CD4-positive, alpha-beta T cell (primary cell): ENCODE measurements around the gene HJURP. TPM values are rescaled to one million over a fixed set of nuclear protein-coding genes. Genes with fewer than 3 reads are reported as not detected.

Source experiments
- ATAC-seq: fragments of 200-7000 bp; cut with Tn5 transposase; one replicate; pipeline ENCODE4 v1.10.0; 2022; ENCODE audit warnings: mild to moderate bottlenecking; ENCODE audit not compliant: poor library complexity
- CTCF ChIA-PET: fragments of 350-600 bp; sonication (Branson Sonifier 250); formaldehyde crosslinking; loops from one replicate; lab custom pipeline; 2021; ENCODE audit warnings: antibody characterized with exemption, inconsistent platforms; lab: Charles Lee
- POLR2A ChIA-PET: fragments of 350-600 bp; sonication (Branson Sonifier 250); formaldehyde crosslinking; loops from one replicate; lab custom pipeline; 2021; ENCODE audit warnings: antibody characterized with exemption, inconsistent platforms; lab: Charles Lee
- DNase-seq, 14 experiments: peaks; one replicate each; pipeline ENCODE4 v3.0.0-alpha.2; 2013 to 2020; ENCODE audit warnings: mixed read lengths in 2 of 14
- H3K27ac ChIP-seq, 2 donors: one replicate each; pipeline versions ENCODE4 v1.5.1 to v1.7.0; 2013; ENCODE audit warnings: low read length in 2 of 2, low read depth in 1 of 2, mild to moderate bottlenecking in 1 of 2
- H3K27me3 ChIP-seq, 2 experiments: 1 replicate in 1 of 2; 2 replicates in 1 of 2; pipeline versions ENCODE4 v1.6.1 to v1.7.0; 2013; ENCODE audit warnings: low read length in 2 of 2, control low read depth in 1 of 2, mild to moderate bottlenecking in 1 of 2, moderate library complexity in 1 of 2; ENCODE audit not compliant: insufficient read depth in 2 of 2, control insufficient read depth in 1 of 2
- H3K36me3 ChIP-seq: one replicate; pipeline ENCODE4 v1.6.1; 2013; ENCODE audit warnings: low read length, control low read depth; ENCODE audit not compliant: insufficient read depth
- H3K4me1 ChIP-seq: one replicate; pipeline ENCODE4 v1.6.1; 2013; ENCODE audit warnings: low read length, control low read depth; ENCODE audit not compliant: insufficient read depth
- H3K4me3 ChIP-seq: one replicate; pipeline ENCODE4 v1.5.1; 2013; ENCODE audit warnings: mild to moderate bottlenecking, low read length, moderate library complexity
- H3K9me3 ChIP-seq, 2 experiments: 1 replicate in 1 of 2; 2 replicates in 1 of 2; pipeline versions ENCODE4 v1.6.1 to v1.7.0; 2013; ENCODE audit warnings: low read length in 2 of 2, mild to moderate bottlenecking in 2 of 2, control low read depth in 1 of 2, moderate library complexity in 1 of 2; ENCODE audit not compliant: control insufficient read depth in 1 of 2, insufficient read depth in 1 of 2
- H3K27ac Mint-ChIP-seq: one replicate; pipeline ENCODE4 v1.8.0; 2020; ENCODE audit warnings: mixed read lengths
- H3K27me3 Mint-ChIP-seq: one replicate; pipeline ENCODE4 v1.8.0; 2021; ENCODE audit warnings: mixed read lengths
- H3K36me3 Mint-ChIP-seq: one replicate; pipeline ENCODE4 v1.8.0; 2021; ENCODE audit warnings: low read depth, mixed read lengths
- H3K4me1 Mint-ChIP-seq: one replicate; pipeline ENCODE4 v1.8.0; 2021; ENCODE audit warnings: low read depth, mixed read lengths
- H3K4me3 Mint-ChIP-seq: one replicate; pipeline ENCODE4 v1.8.0; 2020; ENCODE audit warnings: mild to moderate bottlenecking, mixed read lengths
- H3K9me3 Mint-ChIP-seq: one replicate; pipeline ENCODE4 v1.8.0; 2020; ENCODE audit warnings: mixed read lengths
- CTCF ChIP-seq: fragments of 200-600 bp; IDR thresholded peaks from one replicate; pipeline ENCODE4 v1.8.0; 2022; ENCODE audit warnings: antibody characterized with exemption, mild to moderate bottlenecking
- intact Hi-C, 2 experiments: fragments of 100-400 bp; cut with DNase I in 1 of 2; cut with micrococcal nuclease in 1 of 2; formaldehyde crosslinking; loops; one replicate each; pipeline versions ENCODE4 v1.15.1 to v1.9.0; 2023 to 2025; cut with DNase I, micrococcal nuclease
- total RNA-seq, 174 experiments: library from RNA in 2 of 174; stranded (reverse) in 2 of 174; gene quantifications; one replicate each; pipeline ENCODE4 v1.2.3 and lab custom pipeline; 2021 to 2026

HJURP gene
- total RNA-seq, 2 experiments from 2014 or later: 0.22 to 0.25 TPM

GRCh38 chr2:233810385-233810784 is 44.0 kb downstream of the HJURP start:
- POLR2A ChIA-PET: no interaction called here
- Histone ChIP-seq H3K9me3 (peaks cover 0 to 10% of the 10 kb centered on the region in 2 experiments), H3K27me3 (peaks cover 6 to 8% of the 10 kb centered on the region in 2 experiments), H3K36me3 (no peaks in the 10 kb centered on the region), H3K4me3 (no peak overlapping the region), H3K27ac (no peak overlapping the region), H3K4me1 (no peaks in the 10 kb centered on the region)
- Mint-ChIP-seq H3K36me3 (no peaks in the 10 kb centered on the region), H3K4me3 (no peak overlapping the region), H3K27ac (no peak overlapping the region), H3K9me3 (no peaks in the 10 kb centered on the region), H3K4me1 (no peaks in the 10 kb centered on the region), H3K27me3 (peaks cover 10% of the 10 kb centered on the region)
- no peak for ATAC-seq
- DNase-seq: no peak
- CTCF ChIA-PET: no interaction called here
- intact Hi-C loops: no loop called here
- no peak for TF ChIP-seq CTCF

- ATAC-seq: no peak
- intact Hi-C loops: no loop called here
- Mint-ChIP-seq H3K4me3 (no peak overlapping the region), H3K36me3 (no peaks in the 10 kb centered on the region), H3K27me3 (peaks cover 20% of the 10 kb centered on the region), H3K27ac (no peak overlapping the region), H3K9me3 (no peaks in the 10 kb centered on the region), H3K4me1 (no peaks in the 10 kb centered on the region)
- H3K4me3 ChIP-seq: no peak overlapping the region
- H3K4me1 ChIP-seq: no peaks in the 10 kb centered on the region
- TF ChIP-seq CTCF: no peak
- ChIA-PET CTCF (no interaction called here), POLR2A (no interaction called here)
- peaks cover 8 to 12% of the 10 kb centered on the region in 2 experiments for H3K27me3 ChIP-seq
- H3K36me3 ChIP-seq: no peaks in the 10 kb centered on the region
- peaks cover 0 to 5% of the 10 kb centered on the region in 2 experiments for H3K9me3 ChIP-seq
- H3K27ac ChIP-seq: no peak overlapping the region
- DNase-seq: peak in 2 of 14 experiments; percentile 2 to 12
Measured at GRCh38 chr2:233807966-233808935, 46.1 kb downstream of the HJURP start.

- intact Hi-C loops: no loop called here
- no peak for TF ChIP-seq CTCF
- Histone ChIP-seq H3K27me3 (peaks cover 8 to 12% of the 10 kb centered on the region in 2 experiments), H3K4me3 (no peak overlapping the region), H3K4me1 (no peaks in the 10 kb centered on the region), H3K9me3 (peaks cover 0 to 5% of the 10 kb centered on the region in 2 experiments), H3K27ac (no peak overlapping the region), H3K36me3 (no peaks in the 10 kb centered on the region)
- no peak overlapping the region for H3K27ac Mint-ChIP-seq
- H3K4me3 Mint-ChIP-seq: no peak overlapping the region
- no peaks in the 10 kb centered on the region for H3K36me3 Mint-ChIP-seq
- no peaks in the 10 kb centered on the region for H3K9me3 Mint-ChIP-seq
- H3K4me1 Mint-ChIP-seq: no peaks in the 10 kb centered on the region
- peaks cover 24% of the 10 kb centered on the region for H3K27me3 Mint-ChIP-seq
- DNase-seq (peak in 1 of 14 experiments; percentile 2), ATAC-seq (no peak)
- ChIA-PET CTCF (no interaction called here), POLR2A (no interaction called here)
Measured at GRCh38 chr2:233807215-233807865, 47.0 kb downstream of the HJURP start.
